ENCODE measurements around the gene SERPINA7.
A peak's percentile ranks its signal among the peaks of the same experiment; 100 is the strongest.

SERPINA7 gene

DNA sequence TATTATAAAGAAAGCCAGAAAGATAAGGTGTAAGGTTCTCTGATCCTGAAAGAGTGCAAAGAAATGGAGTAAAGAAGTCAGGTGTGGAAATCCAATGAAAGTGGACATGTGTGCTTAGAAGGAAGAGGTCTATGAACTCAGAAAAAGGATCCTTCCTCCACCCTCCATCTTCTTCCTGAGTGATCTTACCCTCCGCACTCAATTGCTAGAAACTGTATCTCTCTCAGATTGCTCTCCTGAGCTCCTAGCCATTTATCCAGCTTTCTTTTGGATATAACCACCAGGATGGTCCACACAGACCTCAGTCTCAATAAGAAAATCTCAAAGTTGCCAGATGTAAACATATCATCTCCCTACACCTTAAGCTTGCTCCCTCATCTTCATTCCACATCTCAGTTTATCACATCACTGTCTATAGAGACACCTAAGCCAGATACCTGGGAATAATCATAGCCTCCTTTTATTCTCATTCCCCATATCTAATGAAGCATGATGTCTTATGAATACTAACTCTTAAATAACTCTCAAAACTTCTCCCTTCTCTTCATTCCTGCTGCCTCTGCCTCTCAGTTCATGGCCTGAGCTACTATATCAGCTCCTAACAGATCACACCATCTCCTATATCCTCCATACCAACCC lies 573 bp downstream of the SERPINA7 start:
- H3K4me3 ChIP-seq (ENCODE audit: low read depth, low read length) = no peak overlapping the region
- no peak for TF ChIP-seq CTCF (IDR thresholded peaks at IDR 0.05; ENCODE audit: low read depth, low read length)
- DNase-seq (ENCODE audit: low read depth, low spot score) = no peak
- in situ Hi-C loops (cut with HindIII; ENCODE audit: low sequenced_read_pairs) = no loop called here

- in situ Hi-C loops (cut with HindIII; ENCODE audit: low sequenced_read_pairs) = no loop called here
- no peak overlapping the region for H3K4me3 ChIP-seq (ENCODE audit: low read depth, low read length)
- no peak for DNase-seq (ENCODE audit: low read depth, low spot score)
- TF ChIP-seq CTCF (IDR thresholded peaks at IDR 0.05; ENCODE audit: low read depth, low read length) = no peak
Measured at GRCh38 chrX:106036716-106037115, 1.8 kb downstream of the SERPINA7 start.

DNA sequence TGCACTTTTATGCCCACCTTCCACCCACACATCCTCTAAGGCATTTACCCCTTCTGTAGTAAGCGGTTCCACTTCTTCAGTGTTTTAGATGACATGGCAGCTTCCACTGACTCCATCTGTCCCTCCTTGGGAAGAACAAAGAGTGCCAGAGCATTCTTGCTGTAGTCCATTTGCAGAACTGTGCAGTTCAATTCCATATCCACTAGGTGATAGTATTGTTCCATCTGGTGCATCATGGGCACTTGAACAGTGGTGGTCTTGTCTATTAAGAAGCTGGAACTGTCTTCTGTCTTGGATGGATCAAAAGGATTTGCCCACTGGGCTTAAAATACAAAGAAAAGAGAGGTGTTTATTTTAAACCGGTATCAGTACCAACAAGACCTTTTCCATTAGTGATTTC lies 3.5 kb downstream of the SERPINA7 start:
- TF ChIP-seq CTCF (IDR thresholded peaks at IDR 0.05; ENCODE audit: low read depth, low read length) = peak; percentile 52
- no peak for DNase-seq (ENCODE audit: low read depth, low spot score)
- in situ Hi-C loops (cut with HindIII; ENCODE audit: low sequenced_read_pairs) = no loop called here
- H3K4me3 ChIP-seq (ENCODE audit: low read depth, low read length) = no peak overlapping the region

GRCh38 chrX:106023947-106024346 lies 14.6 kb downstream of the SERPINA7 start:
- TF ChIP-seq CTCF (IDR thresholded peaks at IDR 0.05; ENCODE audit: low read depth, low read length) = no peak
- DNase-seq (ENCODE audit: low read depth, low spot score) = no peak
- in situ Hi-C loops (cut with HindIII; ENCODE audit: low sequenced_read_pairs) = no loop called here
- H3K4me3 ChIP-seq (ENCODE audit: low read depth, low read length) = no peak overlapping the region

GRCh38 chrX:106022238-106022637 lies 16.3 kb downstream of the SERPINA7 start:
- no peak for DNase-seq (ENCODE audit: low read depth, low spot score)
- in situ Hi-C loops (cut with HindIII; ENCODE audit: low sequenced_read_pairs) = no loop called here
- TF ChIP-seq CTCF (IDR thresholded peaks at IDR 0.05; ENCODE audit: low read depth, low read length) = no peak
- H3K4me3 ChIP-seq (ENCODE audit: low read depth, low read length) = no peak overlapping the region

GRCh38 chrX:106014119-106014775 lies 24.3 kb downstream of the SERPINA7 start:
- in situ Hi-C loops (cut with HindIII; ENCODE audit: low sequenced_read_pairs) = no loop called here
- H3K4me3 ChIP-seq (ENCODE audit: low read depth, low read length) = no peak overlapping the region
- no peak for TF ChIP-seq CTCF (IDR thresholded peaks at IDR 0.05; ENCODE audit: low read depth, low read length)
- DNase-seq (ENCODE audit: low read depth, low spot score) = no peak
